GM12801 (cell line): ENCODE data around the gene NAA60.

ENCODE experiments used
- TF ChIP-seq, protein P1 (sequence below): IDR thresholded peaks from one replicate; pipeline ENCODE4 v1.5.1; 2011; ENCODE audit warnings: control low read depth; ENCODE audit not compliant: insufficient read length; ENCODE audit errors: extremely low read depth

The NAA60 gene

DNA sequence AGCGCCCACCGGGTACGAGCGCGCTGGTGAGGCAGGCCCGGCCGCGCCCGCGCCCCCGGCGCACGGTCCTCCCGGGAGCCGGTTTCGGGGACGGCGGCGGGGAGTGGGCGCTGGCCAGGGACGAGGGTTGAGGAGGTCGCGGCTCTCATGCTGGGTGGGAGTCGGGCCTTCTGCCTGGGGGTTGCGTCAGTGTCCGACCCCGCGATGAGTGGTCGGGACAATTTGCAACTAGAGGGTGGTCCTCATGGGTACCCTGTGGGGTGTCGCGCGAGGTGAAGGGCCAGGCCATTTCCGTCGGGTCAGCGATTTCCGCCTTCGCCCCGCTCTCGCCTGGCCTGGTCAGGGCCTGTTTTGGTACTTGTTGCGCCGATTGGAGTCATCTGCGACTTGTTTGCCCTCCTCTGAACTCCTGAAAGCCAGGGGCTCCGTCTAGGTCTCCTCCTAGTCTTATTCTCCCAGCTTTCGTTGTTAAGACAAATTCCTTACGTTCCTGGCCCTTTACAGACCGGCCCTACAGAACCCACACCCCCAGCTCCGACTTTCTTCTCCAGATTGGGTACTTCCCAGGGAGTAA lies 14.9 kb downstream of the NAA60 start:
- TF ChIP-seq, protein P1, sequence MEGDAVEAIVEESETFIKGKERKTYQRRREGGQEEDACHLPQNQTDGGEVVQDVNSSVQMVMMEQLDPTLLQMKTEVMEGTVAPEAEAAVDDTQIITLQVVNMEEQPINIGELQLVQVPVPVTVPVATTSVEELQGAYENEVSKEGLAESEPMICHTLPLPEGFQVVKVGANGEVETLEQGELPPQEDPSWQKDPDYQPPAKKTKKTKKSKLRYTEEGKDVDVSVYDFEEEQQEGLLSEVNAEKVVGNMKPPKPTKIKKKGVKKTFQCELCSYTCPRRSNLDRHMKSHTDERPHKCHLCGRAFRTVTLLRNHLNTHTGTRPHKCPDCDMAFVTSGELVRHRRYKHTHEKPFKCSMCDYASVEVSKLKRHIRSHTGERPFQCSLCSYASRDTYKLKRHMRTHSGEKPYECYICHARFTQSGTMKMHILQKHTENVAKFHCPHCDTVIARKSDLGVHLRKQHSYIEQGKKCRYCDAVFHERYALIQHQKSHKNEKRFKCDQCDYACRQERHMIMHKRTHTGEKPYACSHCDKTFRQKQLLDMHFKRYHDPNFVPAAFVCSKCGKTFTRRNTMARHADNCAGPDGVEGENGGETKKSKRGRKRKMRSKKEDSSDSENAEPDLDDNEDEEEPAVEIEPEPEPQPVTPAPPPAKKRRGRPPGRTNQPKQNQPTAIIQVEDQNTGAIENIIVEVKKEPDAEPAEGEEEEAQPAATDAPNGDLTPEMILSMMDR, result no peak

GRCh38 chr16:3458852-3459361 lies 15.4 kb downstream of the NAA60 start:
- TF ChIP-seq, protein P1, result no peak

DNA sequence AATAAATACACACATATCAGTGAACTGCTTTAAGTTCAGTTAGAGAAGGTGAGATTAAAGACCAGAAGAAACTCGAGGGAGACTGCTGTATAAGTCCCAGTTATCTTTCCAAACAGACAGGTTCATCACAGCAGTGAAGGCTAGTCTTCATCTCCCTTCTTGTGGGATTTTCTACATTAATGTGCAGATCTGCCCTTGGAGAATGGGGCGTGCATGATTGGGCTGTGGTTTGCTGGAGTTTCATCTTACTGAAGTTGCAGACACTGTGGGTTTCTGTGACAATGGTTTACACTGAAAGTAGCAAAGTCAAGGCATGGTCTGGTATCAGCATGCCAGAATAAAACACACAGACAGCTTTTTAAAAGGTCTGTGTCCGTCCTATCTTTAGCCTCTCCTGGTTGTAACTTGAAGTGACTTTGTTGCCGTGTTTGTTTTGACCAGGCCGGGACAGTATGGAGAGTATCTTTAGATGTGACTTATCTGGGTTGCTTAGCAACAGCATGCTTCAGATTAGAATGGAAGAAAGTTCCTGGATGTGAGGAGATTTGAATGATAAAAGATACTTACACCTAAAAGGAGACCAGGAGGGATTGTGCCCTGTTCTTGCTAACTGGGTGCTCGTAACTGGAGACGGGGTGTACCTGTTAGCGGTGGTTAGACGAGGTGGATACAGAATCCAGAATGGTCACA lies 16.1 kb downstream of the NAA60 start:
- TF ChIP-seq, protein P1, result no peak

GRCh38 chr16:3460121-3460520 lies 16.6 kb downstream of the NAA60 start:
- TF ChIP-seq, protein P1, result no peak

GRCh38 chr16:3460585-3460984 lies 17.1 kb downstream of the NAA60 start:
- TF ChIP-seq, protein P1, result no peak

- TF ChIP-seq, protein P1, result no peak
Measured at GRCh38 chr16:3461151-3461550, 17.7 kb downstream of the NAA60 start.

DNA sequence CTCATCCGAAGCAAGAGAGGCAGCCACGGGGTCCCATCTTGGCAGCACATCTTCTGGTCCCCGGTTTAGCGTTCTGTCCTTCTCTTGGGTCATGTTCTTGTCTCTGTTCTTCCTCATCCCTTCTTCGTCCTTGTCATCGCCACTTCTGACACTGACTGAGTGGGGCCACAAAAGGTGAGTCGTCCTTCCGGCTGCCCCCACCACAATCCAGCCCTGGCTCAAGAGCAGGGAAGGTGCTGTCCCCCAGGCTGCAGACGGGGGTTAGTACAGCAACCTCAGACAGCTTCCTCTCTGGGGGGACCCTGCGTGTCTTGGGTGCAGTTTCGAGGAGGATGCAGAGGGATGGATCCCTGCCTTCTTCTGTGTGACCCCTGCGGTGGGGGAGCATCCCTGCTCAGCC lies 21.8 kb downstream of the NAA60 start:
- TF ChIP-seq, protein P1, result no peak
